SKM-1 (cell line): ENCODE results near the gene STK24.

Source experiments
- DNase-seq: peaks from one replicate; lab custom pipeline; 2025; ENCODE audit not compliant: unreplicated experiment; lab: John Stamatoyannopoulos, UW

The STK24 gene

DNA sequence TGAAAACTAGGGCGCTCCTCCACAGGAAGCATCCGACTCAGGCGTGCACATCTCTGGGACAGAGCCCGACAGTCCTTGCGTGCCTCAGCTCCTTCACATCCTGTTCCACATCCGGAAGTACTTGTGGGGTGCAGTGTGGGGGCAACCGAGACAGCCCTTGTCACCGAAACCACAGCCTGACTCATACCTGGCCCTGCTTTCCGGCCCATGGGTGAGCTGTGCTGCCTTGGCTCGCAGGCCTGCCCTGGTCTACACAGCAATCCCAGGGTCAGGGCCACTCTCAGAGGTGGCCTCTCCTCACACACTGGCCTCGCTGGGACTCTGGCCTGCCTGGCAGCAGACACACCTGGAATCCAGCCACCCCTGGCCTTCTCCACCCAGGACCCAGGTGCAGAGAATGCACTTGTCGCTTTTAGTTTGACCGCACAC lies 100.4 kb downstream of the STK24 start:
- peak; percentile 71 for DNase-seq

DNA sequence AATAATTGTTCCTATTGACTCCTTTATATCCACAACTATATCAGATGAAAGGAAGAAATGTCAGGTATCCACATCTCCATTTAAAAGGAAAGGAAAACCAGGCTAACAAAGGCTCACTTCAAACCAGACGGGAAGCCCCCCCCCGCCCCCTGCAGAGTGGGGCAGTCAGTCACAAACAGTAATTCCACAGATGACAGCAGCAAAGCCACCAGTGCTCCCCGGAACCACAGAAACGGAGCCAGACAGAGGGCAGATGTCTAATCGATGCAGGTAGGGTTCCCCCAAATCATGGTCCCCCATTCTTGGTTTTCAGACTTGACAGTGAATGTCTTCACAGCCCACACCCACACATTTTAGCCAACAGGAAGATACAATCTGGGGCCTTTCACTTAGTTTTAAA lies 100.8 kb downstream of the STK24 start:
- no peak for DNase-seq

DNA sequence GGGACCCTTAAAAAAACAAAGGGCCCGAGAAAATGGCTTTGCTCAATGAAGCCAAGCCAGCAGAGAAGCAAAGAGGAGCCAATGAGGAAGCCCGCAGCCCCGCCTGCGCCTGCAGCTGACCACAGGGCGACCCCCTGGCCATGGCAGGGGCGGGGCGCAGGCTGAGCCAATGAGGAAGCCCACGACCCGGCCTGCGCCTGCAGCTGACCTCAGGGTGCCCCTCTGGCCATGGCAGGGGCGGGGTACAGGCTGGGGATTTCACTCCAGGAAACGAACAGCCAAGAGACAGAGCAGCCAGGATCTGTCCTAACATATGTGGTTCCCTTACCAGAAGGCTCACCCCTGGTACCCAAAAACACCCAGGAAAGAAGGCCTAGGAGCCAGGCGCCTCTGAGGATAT lies 101.4 kb downstream of the STK24 start:
- no peak for DNase-seq

DNA sequence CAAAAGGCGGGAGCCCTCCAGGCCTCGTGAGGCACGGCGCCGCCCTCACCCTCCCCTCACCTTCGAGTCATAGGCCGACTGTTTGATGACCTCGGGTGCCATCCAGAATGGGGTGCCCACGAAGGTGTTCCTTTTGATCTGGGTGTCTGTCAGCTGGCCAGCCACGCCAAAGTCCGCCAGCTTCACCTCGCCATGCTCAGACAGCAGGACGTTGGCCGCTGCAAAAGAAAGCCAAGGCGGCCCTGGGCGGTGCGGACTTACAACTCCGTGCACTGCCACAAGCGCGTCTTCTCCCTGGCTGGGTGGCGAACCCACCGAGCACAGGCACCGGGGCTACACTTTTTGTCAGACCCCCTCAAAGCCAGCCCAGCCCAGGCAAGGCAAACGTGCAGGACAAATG lies 102.1 kb downstream of the STK24 start:
- DNase-seq, result no peak

DNA sequence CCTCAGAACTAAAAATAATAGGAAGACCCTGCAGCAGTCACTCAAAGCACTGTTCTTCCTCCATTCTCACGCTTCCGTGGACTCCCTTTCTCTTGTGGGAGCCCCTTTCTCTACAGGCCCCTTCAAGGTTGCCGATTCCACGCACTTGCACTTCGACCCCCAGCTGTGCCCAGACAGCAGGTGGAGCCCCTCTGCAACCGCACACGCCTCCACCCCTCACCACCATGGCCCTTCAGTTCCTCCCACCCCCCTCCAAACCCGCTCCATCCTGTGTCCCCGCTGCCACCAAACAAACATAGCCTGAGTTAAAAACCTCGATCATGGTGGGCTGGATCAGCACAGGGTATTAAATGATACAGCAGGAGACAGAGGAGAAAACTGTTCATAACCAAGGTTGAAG lies 102.6 kb downstream of the STK24 start:
- no peak for DNase-seq

DNA sequence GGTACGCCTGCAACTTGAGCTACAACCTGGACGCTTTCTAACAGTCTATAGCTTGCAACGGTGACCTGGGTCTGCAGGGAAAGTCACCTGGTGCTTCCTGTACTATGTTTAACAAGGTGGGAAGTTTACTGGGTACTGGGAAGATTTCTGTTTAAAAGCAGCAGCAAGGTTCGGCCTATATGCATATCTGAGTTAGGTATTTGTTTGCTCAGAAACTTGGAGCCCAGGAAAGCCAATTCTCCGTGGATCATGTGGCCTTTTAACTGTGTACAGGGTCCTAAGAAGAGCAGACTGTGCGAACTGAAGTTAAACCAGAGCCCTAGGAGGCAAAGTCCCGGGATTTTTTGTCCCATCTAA lies 103.1 kb downstream of the STK24 start:
- no peak for DNase-seq

DNA sequence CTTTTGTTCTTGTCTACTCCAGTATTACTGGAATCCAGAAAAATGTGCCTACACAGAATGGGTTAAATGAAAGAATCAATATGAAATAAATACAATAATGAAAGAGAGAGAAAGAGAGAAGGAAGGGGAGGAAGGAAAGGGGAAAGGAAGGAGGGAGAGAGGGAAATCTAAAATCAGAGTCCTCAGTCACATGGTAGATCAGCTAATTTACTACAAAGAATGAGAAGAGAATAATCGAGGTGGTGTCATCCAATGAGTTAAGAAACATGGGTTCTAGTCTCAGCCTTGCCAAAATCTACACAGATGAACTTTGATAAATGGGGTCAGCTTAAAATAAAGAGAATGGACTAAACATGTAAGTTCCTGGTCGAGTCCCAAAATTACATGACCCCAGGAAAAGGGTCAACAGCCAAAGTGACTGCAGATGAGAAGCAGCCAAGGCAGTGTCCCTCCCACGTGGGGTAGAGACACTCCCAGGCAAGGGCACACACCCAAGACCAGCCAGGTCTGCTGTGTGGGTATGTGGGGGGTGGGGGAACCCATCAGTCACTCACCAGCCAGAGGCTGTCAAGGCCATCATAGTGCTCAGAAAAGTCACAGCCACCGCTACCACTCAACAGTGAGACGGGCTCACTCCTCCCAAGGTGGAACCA lies 103.6 kb downstream of the STK24 start:
- DNase-seq, result no peak

DNA sequence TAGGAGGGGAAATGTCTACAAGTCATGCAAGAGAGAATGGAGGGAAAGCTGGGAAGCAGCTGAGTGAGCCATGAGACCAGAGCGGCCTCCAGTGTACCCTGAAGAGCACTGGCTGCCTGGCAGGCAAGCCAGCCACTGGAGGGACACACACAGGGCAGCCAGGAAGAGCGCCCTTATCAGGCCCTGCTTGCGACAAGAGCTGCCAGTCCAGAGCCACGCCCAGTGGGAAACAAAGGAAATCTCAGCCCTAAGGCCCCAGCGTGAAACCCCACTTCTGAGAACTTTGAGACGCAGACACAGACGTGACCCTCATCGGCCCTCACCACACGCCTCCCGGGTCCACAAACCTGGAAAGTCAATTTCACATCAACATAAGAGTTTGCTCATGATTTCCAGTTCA lies 105.0 kb downstream of the STK24 start:
- no peak for DNase-seq

DNA sequence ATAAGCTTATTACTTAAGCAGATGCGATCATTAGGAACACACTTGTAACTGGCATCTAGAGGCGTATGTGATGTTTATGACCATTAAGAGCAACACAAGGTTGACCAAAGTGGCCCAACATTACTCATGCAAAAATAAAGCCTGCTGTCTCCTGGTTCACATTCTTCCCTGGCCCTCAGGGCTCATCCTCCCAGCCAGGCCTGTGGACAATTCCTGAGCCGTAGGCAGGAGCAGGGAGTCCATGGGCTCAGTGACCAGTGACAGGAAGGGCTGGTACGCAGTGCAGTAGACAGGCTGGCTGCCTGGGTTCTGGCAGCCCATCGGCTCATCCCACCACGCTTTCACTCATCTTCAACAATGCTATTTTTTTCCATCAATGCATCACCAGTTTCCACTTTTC lies 106.0 kb downstream of the STK24 start:
- no peak for DNase-seq

DNA sequence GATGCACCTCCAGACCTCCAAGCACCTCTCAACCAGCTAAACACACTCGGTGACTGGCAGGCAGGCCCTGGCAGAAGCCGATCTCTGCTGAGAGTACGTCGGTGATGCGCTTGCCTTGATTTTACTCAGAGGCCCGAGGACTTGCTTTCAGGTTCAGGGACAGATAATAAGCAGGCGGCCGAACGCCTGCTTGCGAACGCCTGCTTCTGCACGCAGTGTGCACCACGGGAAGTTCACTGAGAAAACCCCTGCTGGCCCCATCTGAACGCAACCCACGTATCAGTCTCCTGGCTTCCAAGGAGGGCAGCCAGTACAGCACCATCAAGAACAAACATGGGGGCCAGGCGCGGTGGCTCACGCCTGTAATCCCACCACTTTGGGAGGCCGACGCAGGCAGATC lies 108.0 kb downstream of the STK24 start:
- no peak for DNase-seq

DNA sequence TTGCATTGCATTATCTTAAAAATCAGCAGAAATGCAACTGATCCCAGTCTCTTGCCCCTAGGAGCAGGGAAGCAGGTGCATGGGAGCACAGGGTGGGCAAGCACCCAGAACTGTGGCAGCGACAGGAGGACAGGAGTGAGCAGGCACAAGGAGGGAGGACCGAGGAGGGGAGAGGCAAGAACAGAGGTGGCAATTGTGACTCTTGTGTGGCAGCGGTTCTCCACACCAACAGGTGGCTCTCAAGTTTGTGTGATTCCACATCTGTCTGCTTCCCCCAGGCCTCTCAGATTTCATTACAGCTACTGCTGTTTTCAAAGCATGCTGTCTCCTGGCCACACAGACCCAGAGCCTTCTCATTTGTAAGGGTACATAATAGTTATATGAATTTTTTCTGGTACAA lies 108.5 kb downstream of the STK24 start:
- no peak for DNase-seq

DNA sequence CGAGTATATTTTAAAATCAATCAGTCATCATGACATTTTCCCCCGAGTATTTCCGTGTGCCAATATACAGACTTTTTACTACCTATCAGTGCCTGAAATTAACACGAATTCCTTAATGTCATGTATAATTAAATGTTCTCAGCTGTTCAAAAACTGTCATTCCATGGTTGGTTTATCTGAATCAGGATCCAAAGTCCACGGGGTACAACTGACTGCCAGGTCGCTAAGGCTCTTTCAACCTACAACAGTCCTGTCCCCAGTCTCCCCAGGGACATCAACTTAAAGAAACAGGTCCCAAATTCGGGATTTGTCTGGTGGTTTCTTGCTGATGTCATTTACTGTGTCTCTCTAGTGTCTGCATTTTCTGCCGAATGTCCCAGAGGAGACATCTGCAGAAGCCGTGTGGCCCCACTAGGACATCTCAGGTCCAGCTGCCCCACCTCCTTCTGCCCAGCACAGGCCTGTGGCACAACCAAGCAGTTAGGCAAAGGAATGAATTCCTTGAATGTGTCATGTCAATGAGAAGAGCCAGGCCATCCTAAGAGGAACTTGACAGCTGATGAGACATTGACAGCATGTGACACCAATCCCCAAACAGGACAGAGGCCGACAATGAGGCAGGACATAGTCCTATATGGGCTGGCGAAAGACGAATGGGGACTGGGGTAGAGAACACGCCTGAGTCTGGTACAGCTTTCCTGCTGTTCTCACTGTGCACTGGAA lies 109.5 kb downstream of the STK24 start:
- no peak for DNase-seq

DNA sequence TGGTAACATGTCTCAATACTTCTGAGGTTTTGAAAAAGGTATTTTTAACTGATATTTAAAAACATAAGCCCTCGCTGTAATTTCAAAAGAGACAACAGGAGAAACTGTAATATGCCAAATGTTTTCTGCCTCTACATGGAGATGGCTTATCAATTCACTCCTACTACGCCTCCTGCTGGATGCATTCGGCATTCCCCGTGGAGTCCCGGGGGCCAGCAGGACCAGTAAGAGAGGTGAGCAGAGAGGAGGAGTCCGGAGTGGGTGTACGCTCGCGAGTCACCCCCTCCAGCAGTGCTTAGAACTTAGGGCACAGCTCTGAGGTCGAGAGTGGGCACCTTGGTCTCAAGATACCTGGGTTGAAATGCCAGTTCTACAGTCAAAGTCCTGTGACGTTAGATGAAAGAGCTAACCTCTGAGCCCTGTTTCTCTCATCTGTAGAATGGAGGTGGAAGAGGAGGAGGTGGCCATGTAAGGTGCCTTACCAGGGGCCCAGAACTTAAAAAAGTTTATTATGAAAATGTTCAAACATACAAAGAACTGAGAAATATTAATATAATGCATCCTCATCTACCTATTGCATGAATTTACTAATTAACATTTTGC lies 110.2 kb downstream of the STK24 start:
- DNase-seq, result no peak

DNA sequence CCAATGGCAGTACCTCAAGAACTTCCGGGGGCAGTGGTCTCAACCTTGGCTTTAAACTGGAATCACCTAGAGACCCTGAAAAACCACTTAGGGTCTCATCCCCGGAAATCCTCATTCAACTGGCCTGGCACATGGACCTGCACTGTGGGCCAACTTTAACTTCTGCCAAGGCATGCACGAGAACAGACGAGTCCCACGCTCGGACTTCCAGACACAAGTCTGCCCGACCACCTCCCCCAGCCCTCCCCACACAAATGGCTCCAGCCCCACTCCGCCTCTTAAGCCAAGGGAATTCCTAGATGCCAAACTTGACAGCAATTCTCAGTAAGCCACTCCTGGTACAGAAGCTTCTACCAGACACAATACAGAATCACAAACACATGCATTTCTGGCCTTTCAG lies 114.0 kb downstream of the STK24 start:
- no peak for DNase-seq

DNA sequence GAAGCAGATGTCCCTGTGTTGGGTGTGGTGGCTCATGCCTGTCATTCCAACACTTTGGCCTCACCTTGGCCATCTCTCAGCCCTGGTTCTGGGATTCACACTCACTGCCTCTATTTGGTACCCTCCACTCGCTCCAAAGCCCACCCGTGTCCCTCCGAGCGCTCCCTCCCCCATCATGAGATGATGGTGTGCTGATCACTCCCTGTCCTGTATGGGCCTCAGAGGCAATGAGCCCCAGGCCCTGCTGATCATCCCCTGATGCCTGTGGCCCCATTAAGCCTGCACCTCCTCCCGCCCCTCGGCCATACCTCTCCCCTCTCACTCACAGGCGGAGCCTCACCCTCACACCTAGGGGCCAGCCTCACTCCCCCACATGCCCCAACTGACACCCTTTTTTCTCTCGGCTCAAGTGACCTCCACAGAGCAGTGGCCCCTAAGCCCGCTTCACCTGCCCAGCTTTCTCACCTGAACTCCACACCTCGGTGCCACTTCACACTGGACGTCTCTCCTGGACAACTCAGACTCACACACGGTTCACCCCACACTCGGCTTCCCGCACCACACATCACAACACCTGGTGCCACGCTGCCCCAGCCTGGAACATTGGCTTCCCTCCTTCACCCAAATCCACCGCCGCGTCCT lies 114.5 kb downstream of the STK24 start:
- DNase-seq, result no peak

DNA sequence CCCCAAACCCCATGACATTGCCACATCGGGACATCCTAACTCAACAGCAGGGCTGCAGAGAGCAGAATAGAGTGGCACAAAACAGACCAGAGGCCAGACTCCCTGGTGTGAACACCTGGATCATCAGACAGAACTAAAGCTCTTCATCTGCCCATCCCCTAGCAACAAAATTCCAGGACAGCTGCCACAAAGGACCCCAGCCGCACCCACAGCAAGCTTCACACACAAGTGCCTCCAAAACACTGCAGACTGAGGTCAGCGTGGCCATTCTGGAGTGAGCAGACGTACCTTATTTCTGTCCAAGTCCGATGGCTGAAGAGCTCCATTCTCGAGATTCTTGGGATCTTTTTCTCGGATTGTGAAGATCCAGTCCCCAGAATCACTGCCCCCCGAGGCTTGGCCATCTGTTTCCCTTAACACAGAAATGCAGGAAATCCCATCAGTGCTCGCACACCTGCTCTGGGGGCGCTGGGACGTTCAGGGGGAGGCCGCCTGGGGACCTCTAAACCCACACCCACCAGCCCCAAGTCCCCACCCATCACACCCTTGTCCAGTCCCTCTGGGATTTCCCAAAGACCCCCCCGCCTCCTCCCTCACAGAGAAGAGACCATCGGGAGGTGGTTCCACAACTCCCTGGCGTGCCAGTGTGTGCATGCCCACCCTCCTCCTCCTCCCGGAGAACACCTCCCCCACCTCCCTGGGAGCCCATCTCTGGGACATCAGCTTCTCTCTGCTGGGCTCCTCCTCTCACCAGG lies 115.2 kb downstream of the STK24 start:
- DNase-seq, result no peak

DNA sequence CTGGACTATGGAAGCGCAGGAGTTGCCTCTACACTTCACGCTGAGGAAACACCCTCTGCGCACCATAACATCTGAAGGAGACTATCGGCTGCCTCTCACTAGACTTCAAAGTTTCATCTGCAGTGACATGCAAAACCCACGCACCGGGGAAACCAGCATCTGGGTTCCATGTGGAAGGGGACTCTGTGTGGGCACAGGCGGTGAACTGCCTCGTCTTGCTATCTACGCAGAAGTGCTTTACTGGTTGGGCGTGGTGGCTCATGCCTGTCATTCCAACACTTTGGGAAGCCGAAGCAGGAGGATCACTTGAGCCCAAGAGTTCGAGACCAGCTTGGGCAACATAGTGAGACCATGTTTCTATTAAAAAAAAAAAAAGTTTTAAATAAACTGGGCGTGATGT lies 116.4 kb downstream of the STK24 start:
- DNase-seq, result no peak

DNA sequence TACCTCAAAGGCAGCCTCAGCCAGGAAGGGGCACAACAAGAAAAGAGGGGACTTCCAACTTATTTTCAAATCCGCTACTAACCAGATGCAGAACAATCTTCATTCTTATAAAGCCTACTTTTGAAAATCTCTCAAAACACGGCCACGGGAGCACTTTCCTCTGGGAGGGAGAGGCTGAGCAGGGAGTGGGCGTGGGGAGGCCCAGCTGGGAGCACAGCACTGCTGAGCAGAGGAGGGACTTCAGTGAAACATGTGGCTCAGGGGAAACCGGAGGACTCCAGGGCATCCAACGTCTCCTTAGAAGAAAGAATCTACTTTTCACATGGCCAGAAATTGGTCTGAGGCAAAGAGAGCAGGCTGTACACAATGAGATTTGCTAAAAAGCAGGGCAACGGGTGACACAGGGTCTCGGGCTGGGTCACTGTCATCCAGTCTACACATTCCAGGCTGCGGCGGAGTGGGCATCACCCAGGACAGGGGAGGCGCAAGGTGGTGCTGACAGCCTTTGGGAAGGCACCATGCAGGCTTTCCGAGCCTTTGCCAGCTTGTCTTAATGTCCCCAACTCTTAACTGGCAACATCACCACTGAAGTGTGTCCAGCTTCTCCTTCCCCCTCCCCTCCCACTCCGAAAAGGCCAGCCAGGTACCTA lies 117.1 kb downstream of the STK24 start:
- no peak for DNase-seq

DNA sequence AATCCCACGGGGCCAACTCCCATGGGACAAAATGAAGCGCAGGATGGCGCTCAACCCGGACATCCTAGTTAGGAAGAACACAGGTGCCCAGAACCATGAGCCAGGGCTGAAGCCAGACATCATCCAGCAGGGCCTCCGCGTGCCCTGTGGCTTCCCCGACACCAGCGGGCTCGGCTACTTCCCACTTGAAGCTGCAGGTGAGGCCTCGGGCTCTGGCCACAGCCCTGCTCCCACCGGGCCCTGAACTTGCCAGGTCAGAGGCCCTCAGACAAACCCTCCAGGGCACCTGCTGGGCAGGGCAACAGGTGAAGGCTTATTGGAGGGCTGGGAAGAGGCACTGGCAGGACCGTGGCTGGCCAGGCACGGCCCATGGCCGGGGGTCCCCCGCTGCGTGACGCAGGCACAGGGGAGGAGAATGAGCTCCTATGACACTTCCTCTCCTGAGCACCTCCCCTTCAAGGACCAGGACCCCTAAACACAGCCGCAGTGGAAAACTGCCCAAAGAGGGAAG lies 117.7 kb downstream of the STK24 start:
- no peak for DNase-seq

DNA sequence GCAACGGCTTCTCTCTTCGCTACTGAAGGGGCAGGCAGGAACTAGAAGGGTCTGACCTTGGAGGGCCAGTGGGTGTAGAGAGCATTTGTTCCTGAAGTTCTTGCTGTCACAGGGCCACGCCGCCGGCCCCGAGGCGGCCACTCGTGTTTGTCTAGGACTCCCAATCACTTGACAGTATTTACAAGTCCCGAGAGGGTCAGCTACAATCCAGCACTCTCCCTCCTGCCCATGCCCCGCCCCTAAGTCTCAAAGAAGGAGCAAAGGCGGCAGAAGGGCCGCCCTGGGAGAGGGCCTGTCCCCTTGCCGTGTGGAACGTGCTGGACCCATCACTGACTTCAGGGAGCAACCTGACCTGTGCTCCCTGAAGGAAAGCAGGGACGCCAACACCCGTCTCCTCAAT lies 118.5 kb downstream of the STK24 start:
- DNase-seq, result no peak

DNA sequence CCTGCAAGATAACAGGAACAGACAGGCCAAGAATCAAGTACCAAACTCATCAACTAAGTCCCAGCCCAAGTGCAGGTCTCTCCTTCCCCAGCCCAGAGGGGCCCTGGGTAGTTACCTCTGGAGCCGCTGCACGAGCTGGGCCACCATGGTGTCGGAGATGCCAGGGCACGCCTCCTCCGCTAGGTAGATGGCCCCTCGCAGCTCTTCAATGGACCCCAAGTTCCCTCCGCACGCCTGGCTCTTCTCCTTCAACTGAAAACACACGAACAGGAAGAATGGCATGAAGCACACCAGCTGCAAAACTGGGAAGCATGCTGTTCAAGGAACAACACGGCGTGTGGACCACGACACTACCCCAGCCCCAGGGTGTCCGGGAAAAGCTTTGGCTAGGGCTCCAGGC lies 119.9 kb downstream of the STK24 start:
- DNase-seq, result no peak
